Activated naive CD4-positive, alpha-beta T cell treated with anti-CD3 and anti-CD28 coated beads, Interleukin-2, amount 50 U/mL, for 72 hours (primary cell): ENCODE measurements around the gene DIP2C. TPM values are rescaled to one million over a fixed set of nuclear protein-coding genes. Genes with fewer than 3 reads are reported as not detected.

Experiments used
- ATAC-seq, 2 donors: fragments of 150-1000 bp; cut with Tn5 transposase; 2 replicates each; pipeline ENCODE4 v1.10.0; 2021; ENCODE audit warnings: mild to moderate bottlenecking in 2 of 2, moderate library complexity in 2 of 2
- DNase-seq, 2 donors: peaks; one replicate each; pipeline ENCODE4 v3.0.0; 2021 to 2022; ENCODE audit warnings: low spot score in 2 of 2
- H3K27ac Mint-ChIP-seq, 2 donors: one replicate each; pipeline ENCODE4 v1.8.0; 2022; ENCODE audit warnings: mild to moderate bottlenecking in 2 of 2, mixed read lengths in 2 of 2
- H3K36me3 Mint-ChIP-seq, 2 donors: one replicate each; pipeline ENCODE4 v1.8.0; 2022; ENCODE audit warnings: mixed read lengths in 2 of 2
- H3K9me3 Mint-ChIP-seq, 2 donors: one replicate each; pipeline ENCODE4 v1.8.0; 2022; ENCODE audit warnings: mixed read lengths in 2 of 2
- total RNA-seq, 2 donors: library from RNA; stranded (reverse); gene quantifications; one replicate each; pipeline ENCODE4 v1.2.3, GENCODE V29; 2022

The DIP2C gene
- total RNA-seq, 2 donors from 2014 or later, result 0.55 to 1.7 TPM

DNA sequence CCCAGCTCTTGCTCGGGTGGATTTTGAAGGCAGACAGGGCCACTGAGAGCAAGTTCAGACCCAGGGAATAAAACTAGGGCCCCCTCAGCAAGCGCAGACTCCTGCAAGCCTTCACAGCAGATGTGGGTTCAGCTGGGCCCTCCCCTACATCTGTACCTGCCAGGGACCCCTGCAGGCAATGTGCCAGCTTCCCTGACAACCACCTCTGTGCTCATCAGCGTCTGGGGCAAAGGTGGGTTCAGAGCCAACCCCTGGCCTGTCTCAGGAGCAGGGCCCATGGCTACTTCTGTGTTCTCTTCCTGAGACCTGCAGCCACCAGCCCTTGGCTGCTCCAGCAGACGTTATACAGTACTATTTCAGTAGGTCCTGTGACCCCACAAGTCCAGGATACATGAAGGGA is 189.5 kb downstream of the DIP2C start:
- Mint-ChIP-seq H3K27ac (no peak overlapping the region), H3K36me3 (peaks cover 0 to 4% of the 10 kb centered on the region in 2 donors), H3K9me3 (no peaks in the 10 kb centered on the region)
- DNase-seq, result no peak
- ATAC-seq, result no peak

DNA sequence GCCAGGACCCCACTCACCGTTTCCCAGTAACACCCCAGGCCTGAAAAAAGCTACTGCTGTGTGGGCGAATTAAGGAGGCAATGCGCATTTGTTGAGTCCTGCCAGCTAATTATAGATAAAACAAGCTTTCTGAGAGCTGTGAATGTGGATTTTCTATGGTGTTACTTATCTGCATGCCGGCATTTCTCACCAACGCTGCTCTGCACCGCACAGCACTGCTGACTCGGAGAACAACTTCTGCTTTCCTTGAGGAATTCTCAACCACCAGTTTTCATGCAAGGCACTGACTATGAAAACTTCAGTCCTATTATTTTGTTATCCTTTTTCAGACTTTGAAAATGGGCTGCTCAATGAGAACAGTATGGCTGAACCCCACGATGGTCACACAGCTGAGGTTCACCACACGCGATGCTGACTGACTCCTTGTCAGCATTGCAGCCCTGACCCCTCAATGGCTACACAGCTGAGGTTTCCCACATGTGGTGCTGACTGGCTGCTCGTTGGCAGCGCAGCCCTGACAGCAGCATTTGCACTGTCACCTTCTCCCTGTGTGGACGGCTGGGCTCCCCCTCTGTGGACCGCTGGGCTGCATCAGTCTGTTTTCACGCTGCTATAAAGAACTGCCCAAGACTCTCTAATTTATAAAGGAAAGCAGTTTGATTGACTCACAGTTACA is 190.6 kb downstream of the DIP2C start:
- H3K36me3 Mint-ChIP-seq, result peaks cover 0 to 4% of the 10 kb centered on the region in 2 donors
- H3K27ac Mint-ChIP-seq, result no peak overlapping the region
- ATAC-seq, result no peak
- DNase-seq, result no peak
- no peaks in the 10 kb centered on the region for H3K9me3 Mint-ChIP-seq

DNA sequence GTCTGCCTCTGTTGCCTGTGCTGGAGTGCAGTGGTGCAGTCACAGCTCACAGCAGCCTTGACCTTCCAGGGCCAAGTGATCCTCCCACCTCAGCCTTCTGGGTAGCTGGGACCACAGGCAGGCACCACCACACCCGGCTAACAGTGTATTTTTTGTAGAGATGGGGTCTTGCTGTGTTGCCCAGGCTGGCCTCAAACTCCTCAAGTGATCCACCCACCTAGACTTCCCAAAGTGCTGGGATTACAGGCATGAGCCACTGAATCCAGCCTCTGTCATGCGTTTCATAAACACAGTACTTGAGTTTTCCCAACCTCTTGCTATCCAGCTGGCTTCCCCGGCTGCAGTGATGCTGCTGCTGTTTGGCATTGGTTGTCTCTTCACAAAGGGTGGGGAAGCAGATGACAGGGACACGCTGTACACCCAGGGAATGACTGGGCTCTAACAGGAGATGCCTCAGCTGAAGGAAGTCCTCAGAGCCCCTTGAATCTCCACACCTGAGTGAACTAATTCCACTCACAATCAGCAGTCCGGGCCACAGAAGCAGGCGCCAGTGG is 191.5 kb downstream of the DIP2C start:
- peaks cover 0 to 2% of the 10 kb centered on the region in 2 donors for H3K36me3 Mint-ChIP-seq
- no peak overlapping the region for H3K27ac Mint-ChIP-seq
- no peak for ATAC-seq
- H3K9me3 Mint-ChIP-seq, result no peaks in the 10 kb centered on the region
- DNase-seq, result no peak

DNA sequence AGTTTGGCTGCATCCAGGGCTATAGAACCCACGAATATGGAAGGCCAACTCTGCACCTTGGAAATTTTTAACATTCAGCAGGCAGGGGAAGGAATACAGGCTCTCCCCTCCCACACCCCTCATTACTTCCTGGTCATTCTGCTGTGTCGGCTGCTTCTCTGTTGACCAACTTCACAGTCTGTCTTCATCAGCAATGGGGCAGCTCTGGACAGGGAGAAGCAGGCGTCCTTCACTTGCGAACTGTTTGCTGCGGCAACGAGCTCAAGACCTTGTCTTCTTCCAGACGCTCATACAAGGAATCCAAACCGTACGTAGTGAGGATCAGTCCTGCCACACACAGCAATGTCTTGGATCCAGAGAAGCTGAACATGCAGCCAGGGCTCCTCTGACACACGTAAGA is 192.2 kb downstream of the DIP2C start:
- no peak for ATAC-seq
- H3K36me3 Mint-ChIP-seq, result no peaks in the 10 kb centered on the region
- no peaks in the 10 kb centered on the region for H3K9me3 Mint-ChIP-seq
- H3K27ac Mint-ChIP-seq, result no peak overlapping the region
- no peak for DNase-seq

DNA sequence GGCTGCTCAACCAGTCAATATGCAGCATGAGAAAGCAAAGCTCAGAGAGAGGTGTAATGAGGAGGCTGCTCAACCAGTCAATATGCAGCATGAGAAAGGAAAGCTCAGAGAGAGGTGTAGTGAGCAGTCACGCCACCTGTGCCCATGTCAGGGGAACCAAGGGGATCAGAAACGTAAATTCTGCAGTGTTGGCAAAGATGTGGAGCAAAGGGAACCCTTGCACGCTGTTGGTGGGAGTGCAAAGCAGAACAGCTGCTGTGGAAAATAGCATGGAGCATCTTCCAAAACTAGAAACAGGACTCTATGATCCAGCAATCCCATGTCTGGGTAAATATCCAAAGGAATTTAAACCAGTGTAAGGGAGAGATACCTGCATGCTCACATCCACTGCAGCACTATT is 194.9 kb downstream of the DIP2C start:
- ATAC-seq (no peak), DNase-seq (no peak)
- no peaks in the 10 kb centered on the region for H3K36me3 Mint-ChIP-seq
- H3K9me3 Mint-ChIP-seq, result no peaks in the 10 kb centered on the region
- no peak overlapping the region for H3K27ac Mint-ChIP-seq

DNA sequence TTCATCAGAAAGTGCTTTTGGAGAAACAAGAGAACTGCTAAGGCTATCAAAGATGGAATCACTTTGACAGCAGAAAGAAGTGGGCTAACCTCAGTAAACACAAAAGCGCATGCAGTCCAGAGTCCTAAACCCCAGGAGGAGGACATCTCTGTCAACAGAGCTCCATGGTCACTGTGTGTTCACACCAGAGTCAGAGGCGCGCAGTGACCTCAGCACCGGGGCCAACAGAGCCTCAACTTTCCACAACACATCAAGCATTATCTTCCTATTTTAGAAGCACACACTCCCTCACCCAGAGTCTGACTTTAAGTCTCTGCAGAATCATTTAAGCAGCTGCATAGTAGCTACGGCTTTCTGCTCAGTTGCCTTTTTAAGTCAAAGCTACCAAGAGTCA is 195.3 kb downstream of the DIP2C start:
- H3K9me3 Mint-ChIP-seq, result no peaks in the 10 kb centered on the region
- DNase-seq, result no peak
- no peak overlapping the region for H3K27ac Mint-ChIP-seq
- no peak for ATAC-seq
- no peaks in the 10 kb centered on the region for H3K36me3 Mint-ChIP-seq

DNA sequence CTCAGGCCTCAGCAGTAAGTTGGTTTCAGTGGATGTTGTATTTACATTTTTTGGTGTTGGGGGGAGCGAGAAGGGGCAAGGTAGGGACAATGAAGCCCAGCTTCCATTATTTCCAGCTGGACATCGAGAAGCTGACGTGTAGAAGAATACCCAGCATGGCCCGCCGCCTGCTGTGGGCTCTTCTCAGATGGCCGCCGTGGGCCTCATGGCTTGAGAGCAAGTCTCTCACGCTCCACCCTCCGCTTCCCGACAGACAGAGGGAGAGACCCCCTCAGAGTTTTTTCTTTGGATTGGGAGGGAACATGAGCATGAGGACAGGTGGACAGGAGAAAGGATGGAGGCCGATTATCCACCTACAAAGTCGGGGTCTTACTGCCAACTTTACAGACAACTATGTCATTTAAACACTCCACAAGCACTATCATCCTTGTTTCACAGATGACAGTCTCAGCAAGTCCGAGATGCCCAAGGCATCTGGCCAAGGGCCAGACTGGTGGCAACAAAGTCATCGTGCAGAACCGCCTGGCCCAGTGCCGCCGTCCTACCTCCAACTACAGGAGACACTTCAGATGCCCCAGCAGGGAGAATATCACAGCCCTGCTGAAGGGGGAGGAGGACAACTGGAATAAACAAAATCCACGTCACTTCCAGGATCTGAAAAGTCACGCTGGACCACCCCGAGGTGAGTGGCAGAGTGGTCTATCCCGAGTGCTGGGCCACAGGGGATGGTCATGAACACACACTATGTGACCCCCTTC is 195.9 kb downstream of the DIP2C start:
- Mint-ChIP-seq H3K9me3 (no peaks in the 10 kb centered on the region), H3K36me3 (no peaks in the 10 kb centered on the region), H3K27ac (no peak overlapping the region)
- ATAC-seq (no peak), DNase-seq (no peak)

DNA sequence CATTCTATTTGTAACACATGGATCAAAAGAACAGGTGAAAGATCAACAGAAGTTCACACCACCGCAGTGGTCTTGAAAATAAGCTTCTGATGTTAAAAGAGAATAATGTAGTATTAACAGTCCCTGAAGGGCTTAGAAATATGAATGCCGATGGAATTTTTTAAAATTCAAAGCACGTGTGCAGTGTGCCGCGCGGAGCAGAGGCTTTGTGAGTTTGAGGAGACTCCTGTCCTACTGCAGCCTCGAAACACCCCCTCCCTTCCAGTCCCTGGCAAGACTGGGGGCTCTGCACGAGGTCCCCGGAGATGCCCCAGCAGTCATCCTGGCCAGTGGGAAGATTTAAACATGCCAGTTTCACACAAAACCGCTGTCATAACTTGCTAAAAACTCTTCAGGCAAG is 196.6 kb downstream of the DIP2C start:
- H3K9me3 Mint-ChIP-seq, result no peaks in the 10 kb centered on the region
- DNase-seq, result no peak
- no peak overlapping the region for H3K27ac Mint-ChIP-seq
- H3K36me3 Mint-ChIP-seq, result no peaks in the 10 kb centered on the region
- no peak for ATAC-seq

DNA sequence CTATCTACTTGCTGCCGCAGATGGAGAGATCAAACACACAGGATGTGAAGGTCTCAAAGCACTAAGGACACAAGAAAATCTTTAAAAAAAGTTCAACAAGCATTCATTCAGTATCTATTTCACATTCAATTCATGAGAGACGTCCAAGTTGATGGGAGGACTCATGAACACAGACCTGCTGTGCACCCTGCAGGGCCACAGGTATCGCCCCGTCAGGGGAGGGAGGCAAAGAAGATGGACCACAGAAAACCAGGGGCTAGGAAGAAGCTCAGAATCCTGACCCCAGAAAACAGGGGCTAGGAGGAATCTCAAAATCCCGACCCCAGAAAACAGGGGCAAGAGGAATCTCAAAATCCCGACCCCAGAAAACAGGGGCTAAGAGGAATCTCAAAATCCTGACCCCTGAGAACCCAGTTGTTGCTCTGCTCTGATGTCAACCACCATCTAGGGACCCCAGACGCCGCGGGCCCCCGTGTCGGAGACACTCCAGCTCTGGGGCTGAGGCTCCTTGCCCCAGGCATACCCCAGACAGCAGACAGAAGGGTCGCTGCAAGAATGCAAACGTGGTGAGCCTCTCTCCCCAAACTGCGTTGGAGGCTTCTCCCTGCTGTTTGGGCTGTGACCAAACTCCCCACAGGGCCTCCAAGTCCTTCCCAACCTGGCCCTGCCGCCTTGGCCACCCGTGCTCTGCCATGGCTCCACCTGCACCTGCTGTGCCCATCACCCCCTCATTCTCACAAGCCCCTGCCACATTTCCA is 197.6 kb downstream of the DIP2C start:
- H3K9me3 Mint-ChIP-seq, result no peaks in the 10 kb centered on the region
- no peaks in the 10 kb centered on the region for H3K36me3 Mint-ChIP-seq
- no peak for ATAC-seq
- DNase-seq, result no peak
- H3K27ac Mint-ChIP-seq, result no peak overlapping the region

DNA sequence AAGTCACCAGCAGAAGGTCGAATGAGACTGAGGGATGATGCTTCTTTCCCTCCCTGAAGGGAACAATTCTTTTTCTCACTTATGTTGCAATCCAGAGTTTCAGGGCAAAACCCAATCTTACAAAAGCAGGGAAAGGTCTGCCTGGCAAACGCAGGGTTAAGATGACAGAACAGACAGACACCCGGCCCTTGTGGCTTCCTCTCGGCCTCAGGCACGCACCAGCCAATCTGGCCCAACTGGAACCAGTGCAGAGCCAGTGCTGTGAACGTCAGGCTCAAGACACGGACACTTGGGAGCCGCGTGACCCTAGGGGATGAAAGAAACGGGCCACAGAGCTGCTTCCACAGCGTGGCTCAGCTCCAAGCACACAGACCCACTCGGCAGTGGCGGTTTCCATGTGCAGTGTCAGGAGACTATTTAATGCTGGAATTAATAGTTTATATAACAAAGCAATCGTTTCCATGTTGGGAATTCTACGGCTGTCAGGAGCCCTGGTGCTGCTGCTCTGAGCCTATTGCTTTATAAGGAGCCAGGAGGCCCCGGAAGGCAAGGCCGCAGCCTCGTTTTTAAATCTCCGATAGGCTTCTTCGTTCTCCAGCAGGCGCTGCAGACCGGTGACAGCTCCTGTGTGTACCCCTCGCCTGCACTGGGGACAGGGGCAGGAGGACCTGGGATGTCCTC is 198.4 kb downstream of the DIP2C start:
- no peaks in the 10 kb centered on the region for H3K9me3 Mint-ChIP-seq
- ATAC-seq, result no peak
- no peak for DNase-seq
- H3K36me3 Mint-ChIP-seq, result no peaks in the 10 kb centered on the region
- H3K27ac Mint-ChIP-seq, result no peak overlapping the region

DNA sequence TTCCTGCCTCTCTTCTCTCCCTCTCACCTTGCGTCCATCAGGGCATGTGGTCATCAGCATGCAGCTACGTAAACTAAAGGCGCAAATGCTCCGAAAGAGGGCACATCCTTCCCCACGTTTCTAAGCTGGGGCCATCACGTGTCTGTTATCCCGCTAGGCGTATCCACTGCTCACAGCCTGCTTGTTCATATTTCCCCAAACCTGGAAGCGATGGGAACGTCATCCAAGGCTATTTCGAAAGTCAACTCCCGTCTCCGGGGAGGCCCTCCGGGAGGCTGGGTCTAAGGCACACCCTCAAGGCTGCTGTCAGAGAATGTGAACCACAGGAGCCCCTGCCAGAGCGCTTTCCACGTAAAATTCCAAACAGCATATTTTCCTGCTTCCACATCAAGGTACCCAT is 199.2 kb downstream of the DIP2C start:
- H3K36me3 Mint-ChIP-seq, result no peaks in the 10 kb centered on the region
- ATAC-seq, result no peak
- peak in 1 of 2 donors; percentile 25 for DNase-seq
- H3K27ac Mint-ChIP-seq, result no peak overlapping the region
- no peaks in the 10 kb centered on the region for H3K9me3 Mint-ChIP-seq

DNA sequence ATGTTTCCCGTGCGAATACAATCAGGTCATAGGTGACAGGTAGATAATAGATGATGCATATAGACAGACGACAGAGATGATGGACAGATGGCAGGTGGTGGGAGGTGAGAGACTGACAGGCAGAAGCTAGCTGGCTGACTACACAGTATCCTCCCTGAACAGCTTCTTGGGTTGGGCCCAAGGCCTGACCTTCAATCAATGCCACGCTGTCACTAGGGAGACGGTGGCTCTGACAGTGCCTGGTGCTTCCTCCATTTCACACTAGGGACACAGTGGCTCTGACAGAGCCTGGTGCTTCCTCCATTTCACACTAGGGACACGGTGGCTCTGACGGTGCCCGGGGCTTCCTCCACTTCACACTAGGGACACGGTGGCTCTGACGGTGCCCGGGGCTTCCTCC is 200.1 kb downstream of the DIP2C start:
- ATAC-seq (no peak), DNase-seq (no peak)
- Mint-ChIP-seq H3K36me3 (no peaks in the 10 kb centered on the region), H3K27ac (no peak overlapping the region), H3K9me3 (no peaks in the 10 kb centered on the region)

DNA sequence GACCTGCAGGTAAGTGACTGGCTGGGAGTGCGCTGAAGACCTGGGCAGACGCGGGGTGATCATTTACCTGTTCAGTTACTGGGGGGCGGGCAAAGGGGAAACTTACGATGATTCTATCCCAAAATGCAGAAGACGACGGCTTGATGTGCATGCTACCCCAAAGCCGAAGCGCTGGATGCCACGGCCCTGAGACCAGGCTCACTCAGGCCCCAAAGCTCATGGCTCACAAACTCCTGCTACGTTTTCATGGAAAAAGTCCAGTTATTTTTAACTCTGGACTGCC is 200.6 kb downstream of the DIP2C start:
- peak in 1 of 2 donors; percentile 26 for DNase-seq
- no peaks in the 10 kb centered on the region for H3K9me3 Mint-ChIP-seq
- no peaks in the 10 kb centered on the region for H3K36me3 Mint-ChIP-seq
- no peak for ATAC-seq
- H3K27ac Mint-ChIP-seq, result no peak overlapping the region

DNA sequence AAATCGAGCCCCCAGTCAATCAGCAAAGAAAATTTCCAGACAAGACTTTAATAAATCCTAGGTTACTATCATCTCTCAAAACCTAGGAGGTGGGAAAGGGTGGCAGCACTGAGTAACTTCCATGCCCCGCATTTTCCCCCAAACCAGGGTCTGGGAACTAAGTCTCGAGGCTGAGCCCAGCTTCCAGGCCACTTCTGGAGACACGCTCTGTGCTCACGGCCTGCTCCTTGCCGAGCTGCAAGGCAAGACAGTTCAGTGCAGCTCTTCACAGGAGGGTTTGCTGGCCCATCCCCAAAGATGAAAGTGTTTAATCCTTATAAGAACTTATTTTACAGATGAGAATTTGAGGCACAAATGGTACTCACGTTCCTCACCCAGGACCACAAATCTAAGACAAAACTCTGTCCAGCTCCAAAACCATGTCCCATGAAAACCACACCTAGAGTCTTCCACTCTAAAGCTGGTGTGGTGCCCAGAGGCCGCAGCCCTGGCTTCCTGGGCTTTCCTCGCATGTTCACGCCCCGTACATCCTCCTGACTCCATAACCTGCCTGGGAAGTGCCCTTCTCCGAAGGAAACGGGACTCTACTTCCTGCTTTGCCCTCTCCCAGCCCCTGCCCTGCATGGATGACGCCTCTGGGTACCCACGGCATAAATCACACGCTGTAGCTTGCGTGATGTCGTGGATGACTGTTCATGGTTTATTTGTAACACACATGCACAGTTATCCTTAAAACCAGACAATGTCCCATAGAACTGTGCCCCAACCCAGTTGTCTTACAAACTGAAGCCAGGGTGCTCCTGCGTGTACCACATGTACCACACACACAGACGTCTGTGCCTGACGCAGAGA is 201.2 kb downstream of the DIP2C start:
- ATAC-seq (no peak), DNase-seq (peak in 1 of 2 donors; percentile 30)
- Mint-ChIP-seq H3K9me3 (no peaks in the 10 kb centered on the region), H3K27ac (no peak overlapping the region), H3K36me3 (no peaks in the 10 kb centered on the region)

DNA sequence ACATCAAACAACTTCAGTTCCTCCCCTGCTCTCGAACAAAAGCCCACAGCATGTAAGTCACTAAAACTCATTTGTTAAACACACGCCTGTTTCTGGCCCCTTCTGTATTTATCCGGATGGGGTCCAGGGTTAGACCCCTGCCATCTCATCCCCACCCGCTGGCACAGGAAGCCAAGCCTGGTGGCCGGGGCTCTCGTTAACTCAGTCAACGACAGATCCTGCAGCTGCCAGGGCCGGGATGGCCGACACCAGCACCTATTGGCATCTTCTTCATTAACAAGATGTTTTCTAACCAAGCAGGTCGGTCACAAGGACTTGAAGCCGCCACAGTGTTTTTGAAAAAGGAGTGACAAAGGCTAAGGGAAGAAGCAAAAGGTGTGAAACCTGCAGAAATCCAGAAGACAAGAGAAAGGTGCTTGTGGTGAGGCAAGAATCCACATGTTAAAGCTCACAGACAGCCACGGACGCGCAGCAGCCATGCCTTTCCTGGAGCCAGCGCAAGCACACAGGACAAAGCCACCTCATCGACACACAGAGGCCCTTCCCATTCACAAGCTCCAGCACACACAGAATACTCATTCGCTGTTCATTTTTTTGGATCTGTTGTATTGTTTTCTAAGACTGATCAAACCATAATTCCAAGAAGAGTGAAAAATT is 202.7 kb downstream of the DIP2C start:
- ATAC-seq, result no peak
- no peak overlapping the region for H3K27ac Mint-ChIP-seq
- no peaks in the 10 kb centered on the region for H3K36me3 Mint-ChIP-seq
- H3K9me3 Mint-ChIP-seq, result no peaks in the 10 kb centered on the region
- no peak for DNase-seq

DNA sequence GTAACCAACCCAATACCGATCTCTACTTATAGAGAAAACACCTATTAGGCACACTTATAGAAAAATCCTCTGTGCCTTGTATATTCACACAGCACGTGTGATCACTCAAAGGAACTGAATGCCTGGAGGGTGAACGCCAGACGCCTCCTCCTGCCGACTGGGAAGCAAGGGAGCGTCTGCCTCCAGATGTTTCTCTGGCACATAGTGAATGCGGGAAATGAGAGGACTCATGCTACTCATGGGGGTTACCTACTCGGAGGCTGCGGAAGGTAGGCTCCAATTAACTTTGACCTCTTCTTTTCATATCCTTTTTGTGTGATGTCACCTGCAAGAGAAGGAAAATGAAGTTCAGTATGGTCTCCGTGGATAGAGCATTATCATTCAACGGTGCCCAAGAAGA is 203.3 kb downstream of the DIP2C start:
- DNase-seq, result no peak
- ATAC-seq, result no peak
- Mint-ChIP-seq H3K9me3 (no peaks in the 10 kb centered on the region), H3K36me3 (no peaks in the 10 kb centered on the region), H3K27ac (no peak overlapping the region)
